Measurements from ENCODE around the gene FNDC3B. TPM values are rescaled to one million over a fixed set of nuclear protein-coding genes. Genes with fewer than 3 reads are reported as not detected.
A peak's percentile ranks its signal among the peaks of the same experiment; 100 is the strongest.

Gene FNDC3B
- total RNA-seq, 2 donors from 2014 or later: 80.6 to 107 TPM

GRCh38 chr3:172153335-172153861 is 114.0 kb downstream of the FNDC3B start:
- peaks cover 23% of the 10 kb centered on the region for H3K4me1 ChIP-seq (ENCODE audit: control insufficient read depth, insufficient read depth, low read length)
- DNase-seq: peak; percentile 59
- H3K9me3 ChIP-seq (ENCODE audit: control insufficient read depth, low read length): no peaks in the 10 kb centered on the region
- TF ChIP-seq, protein P1, sequence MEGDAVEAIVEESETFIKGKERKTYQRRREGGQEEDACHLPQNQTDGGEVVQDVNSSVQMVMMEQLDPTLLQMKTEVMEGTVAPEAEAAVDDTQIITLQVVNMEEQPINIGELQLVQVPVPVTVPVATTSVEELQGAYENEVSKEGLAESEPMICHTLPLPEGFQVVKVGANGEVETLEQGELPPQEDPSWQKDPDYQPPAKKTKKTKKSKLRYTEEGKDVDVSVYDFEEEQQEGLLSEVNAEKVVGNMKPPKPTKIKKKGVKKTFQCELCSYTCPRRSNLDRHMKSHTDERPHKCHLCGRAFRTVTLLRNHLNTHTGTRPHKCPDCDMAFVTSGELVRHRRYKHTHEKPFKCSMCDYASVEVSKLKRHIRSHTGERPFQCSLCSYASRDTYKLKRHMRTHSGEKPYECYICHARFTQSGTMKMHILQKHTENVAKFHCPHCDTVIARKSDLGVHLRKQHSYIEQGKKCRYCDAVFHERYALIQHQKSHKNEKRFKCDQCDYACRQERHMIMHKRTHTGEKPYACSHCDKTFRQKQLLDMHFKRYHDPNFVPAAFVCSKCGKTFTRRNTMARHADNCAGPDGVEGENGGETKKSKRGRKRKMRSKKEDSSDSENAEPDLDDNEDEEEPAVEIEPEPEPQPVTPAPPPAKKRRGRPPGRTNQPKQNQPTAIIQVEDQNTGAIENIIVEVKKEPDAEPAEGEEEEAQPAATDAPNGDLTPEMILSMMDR (conservative IDR thresholded peaks at IDR 0.05): no peak
- H3K9ac ChIP-seq (ENCODE audit: extremely low read depth, low read length, poor library complexity, severe bottlenecking): no peak overlapping the region
- peak overlapping the region; percentile 72 for H3K27ac ChIP-seq (ENCODE audit: low read depth, low read length)
- H3K36me3 ChIP-seq (ENCODE audit: control insufficient read depth, insufficient read depth, low read length): peaks cover 35% of the 10 kb centered on the region
- WGBS, 2 experiments (ENCODE audit: insufficient coverage in 1 of 2, insufficient read length in 1 of 2): 79 to 83% methylated on average over 7 to 8 of the region's 8 CpGs
- Mint-ChIP-seq H3K27me3 (ENCODE audit: insufficient read depth) (no peaks in the 10 kb centered on the region), H3K36me3 (ENCODE audit: low read depth) (peaks cover 12% of the 10 kb centered on the region), H3K4me3 (no peak overlapping the region), H3K9me3 (no peaks in the 10 kb centered on the region), H3K4me1 (peaks cover 63% of the 10 kb centered on the region), H3K27ac (peak overlapping the region; percentile 77)
- H3K27me3 ChIP-seq (ENCODE audit: control insufficient read depth, insufficient read depth, low read length, poor library complexity, severe bottlenecking): no peaks in the 10 kb centered on the region
- no peak overlapping the region for H3K4me3 ChIP-seq (ENCODE audit: low read length)

DNA sequence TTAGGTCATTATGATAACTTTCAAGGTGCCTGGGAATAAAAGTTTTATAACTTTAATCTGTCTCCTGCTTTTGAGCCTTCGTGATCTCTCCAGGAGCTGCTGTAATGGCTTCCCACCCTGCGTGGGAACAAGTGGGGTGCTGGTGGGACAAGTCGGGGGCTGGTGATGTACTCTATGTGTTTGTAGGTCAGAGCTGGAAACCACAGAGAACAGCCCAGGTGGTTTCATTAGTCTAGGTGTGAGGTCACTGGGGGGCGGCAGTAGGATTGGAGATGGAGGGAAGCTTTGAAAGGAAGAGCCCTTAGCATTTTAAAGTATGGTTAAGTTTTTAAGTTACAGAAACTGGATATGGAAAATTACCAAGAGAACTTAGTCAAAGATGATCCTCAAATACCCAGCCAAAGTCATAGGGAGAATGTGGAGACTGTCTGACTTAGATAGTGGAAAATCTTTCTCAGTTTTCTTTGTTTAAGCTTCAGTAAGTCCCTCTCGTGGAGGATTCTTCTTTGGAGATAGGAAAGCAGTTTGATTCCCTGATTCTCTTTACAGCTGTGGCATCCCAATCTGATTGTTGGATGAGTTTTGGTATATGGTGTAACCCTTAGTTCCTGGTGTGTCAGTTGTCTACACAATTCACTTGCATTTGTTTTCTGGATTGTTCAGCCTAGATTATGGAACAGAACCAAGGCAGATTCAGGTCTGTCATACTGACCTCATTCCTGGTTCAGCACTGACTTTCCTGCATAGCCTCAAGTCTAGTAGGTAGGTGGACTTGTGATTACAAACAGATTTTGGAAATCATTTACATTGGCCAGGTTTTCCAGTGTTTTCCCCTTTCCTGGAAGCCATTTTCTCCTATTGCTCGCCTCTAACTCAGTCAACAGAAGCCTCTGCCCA is 115.6 kb downstream of the FNDC3B start:
- no peak overlapping the region for H3K4me3 ChIP-seq (ENCODE audit: low read length)
- Mint-ChIP-seq H3K27me3 (ENCODE audit: insufficient read depth) (no peaks in the 10 kb centered on the region), H3K27ac (peak overlapping the region; percentile 73), H3K9me3 (no peaks in the 10 kb centered on the region), H3K36me3 (ENCODE audit: low read depth) (peaks cover 12% of the 10 kb centered on the region), H3K4me1 (peaks cover 67% of the 10 kb centered on the region), H3K4me3 (no peak overlapping the region)
- H3K27me3 ChIP-seq (ENCODE audit: control insufficient read depth, insufficient read depth, low read length, poor library complexity, severe bottlenecking): no peaks in the 10 kb centered on the region
- no peak overlapping the region for H3K9ac ChIP-seq (ENCODE audit: extremely low read depth, low read length, poor library complexity, severe bottlenecking)
- 81 to 86% methylated on average over 4 to 6 of the region's 6 CpGs for WGBS, 2 experiments (ENCODE audit: insufficient coverage in 1 of 2, insufficient read length in 1 of 2)
- peak; percentile 60 for DNase-seq
- peaks cover 39% of the 10 kb centered on the region for H3K36me3 ChIP-seq (ENCODE audit: control insufficient read depth, insufficient read depth, low read length)
- no peaks in the 10 kb centered on the region for H3K9me3 ChIP-seq (ENCODE audit: control insufficient read depth, low read length)
- H3K27ac ChIP-seq (ENCODE audit: low read depth, low read length): no peak overlapping the region
- peaks cover 23% of the 10 kb centered on the region for H3K4me1 ChIP-seq (ENCODE audit: control insufficient read depth, insufficient read depth, low read length)
- TF ChIP-seq, protein P1 (conservative IDR thresholded peaks at IDR 0.05): no peak

DNA sequence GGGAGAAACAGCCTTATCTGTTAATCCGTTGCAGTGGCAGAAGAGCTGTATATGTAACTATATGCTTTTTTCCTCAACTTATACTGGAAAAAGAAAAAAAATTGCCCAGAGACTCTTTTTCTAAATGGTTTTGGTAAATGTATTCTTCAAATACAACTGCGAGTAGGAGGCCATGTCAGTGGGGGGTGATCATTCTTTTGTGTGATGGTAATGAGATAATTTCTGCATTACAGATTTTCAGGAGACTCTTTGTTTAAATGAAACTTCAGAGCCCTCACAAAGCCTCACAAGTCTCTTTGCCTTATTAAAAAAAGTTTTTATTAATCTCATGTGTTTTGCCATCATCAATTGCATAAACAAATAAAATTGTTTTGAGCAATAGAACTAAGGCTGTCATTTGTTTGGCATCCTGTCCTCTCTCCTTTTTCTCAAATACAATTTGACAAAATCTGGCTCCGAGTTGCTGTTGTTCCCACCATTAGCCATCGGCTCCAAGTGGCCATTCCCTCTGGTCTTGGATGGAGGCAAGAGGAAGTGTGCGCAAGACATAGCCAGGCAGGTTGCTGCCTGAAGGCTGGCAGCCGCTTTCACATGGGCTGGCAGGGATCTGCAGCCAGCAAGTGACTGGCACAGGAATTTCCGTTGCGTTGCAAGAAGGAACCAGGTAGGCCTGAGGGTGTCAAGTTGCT is 116.7 kb downstream of the FNDC3B start:
- Mint-ChIP-seq H3K9me3 (no peaks in the 10 kb centered on the region), H3K4me3 (peak overlapping the region; percentile 11), H3K27me3 (ENCODE audit: insufficient read depth) (no peaks in the 10 kb centered on the region), H3K27ac (peak overlapping the region; percentile 82), H3K4me1 (peaks cover 67% of the 10 kb centered on the region), H3K36me3 (ENCODE audit: low read depth) (peaks cover 12% of the 10 kb centered on the region)
- 52 to 59% methylated on average over 6 to 8 of the region's 8 CpGs for WGBS, 2 experiments (ENCODE audit: insufficient coverage in 1 of 2, insufficient read length in 1 of 2)
- peak; percentile 68 for DNase-seq
- H3K4me3 ChIP-seq (ENCODE audit: low read length): no peak overlapping the region
- H3K27me3 ChIP-seq (ENCODE audit: control insufficient read depth, insufficient read depth, low read length, poor library complexity, severe bottlenecking): no peaks in the 10 kb centered on the region
- H3K4me1 ChIP-seq (ENCODE audit: control insufficient read depth, insufficient read depth, low read length): peaks cover 23% of the 10 kb centered on the region
- H3K36me3 ChIP-seq (ENCODE audit: control insufficient read depth, insufficient read depth, low read length): peaks cover 38% of the 10 kb centered on the region
- H3K9ac ChIP-seq (ENCODE audit: extremely low read depth, low read length, poor library complexity, severe bottlenecking): no peak overlapping the region
- no peaks in the 10 kb centered on the region for H3K9me3 ChIP-seq (ENCODE audit: control insufficient read depth, low read length)
- TF ChIP-seq, protein P1 (conservative IDR thresholded peaks at IDR 0.05): no peak
- peak overlapping the region; percentile 67 for H3K27ac ChIP-seq (ENCODE audit: low read depth, low read length)

All from endodermal cell (in vitro differentiated cells).